ENCODE data around the gene SLC35B3. TPM values are rescaled to one million over a fixed set of nuclear protein-coding genes. Genes with fewer than 3 reads are reported as not detected.
A peak's percentile ranks its signal among the peaks of the same experiment; 100 is the strongest.

The SLC35B3 gene
- total and polyA plus RNA-seq, 2 of the 8 experiments (the other 6 are each of a cell fraction or from before 2014, with no cell fraction given): 5.5 to 9.8 TPM

DNA sequence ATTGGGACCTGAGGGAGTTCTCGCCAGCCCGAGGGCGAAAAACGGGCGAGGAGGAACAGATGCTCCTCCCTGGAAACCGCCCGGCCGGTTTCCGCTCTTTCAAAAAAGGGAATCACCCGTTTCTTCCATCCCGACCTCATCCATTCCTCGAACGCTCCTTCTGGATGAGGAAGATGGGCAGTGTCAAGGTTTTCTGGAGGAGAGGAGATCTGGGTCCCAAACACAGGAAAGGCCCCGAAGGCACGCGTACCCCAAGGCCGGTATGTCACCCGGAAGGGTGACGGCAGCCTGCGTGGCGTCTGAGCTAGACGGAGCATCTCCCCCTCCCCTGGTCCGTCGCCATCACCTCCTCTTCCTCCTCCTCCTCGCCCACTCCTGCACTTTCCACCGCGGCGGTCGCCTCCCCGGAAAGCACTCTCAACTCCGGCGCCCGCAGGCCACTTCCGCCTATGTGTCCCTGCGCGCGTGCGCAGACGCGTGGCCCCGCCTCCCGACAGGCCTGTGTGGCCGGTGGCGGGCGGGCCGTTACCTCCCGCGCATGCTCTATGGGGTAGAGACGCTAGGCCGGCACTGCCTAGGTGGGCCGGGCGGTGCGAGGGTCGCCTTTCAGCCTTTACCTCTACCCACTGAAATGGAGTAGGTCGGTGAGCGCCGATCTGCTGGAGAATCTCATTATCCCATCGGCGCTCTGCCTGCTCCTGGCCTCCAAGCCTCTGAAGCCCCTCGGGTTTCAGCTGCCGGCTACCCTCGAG lies at the start of gene SLC35B3 (continued):
- TF ChIP-seq BACH1 (IDR thresholded peaks at IDR 0.05; ENCODE audit: low read length) (no peak; the same call in 1 of the 2 replicates), SIRT6 (IDR thresholded peaks at IDR 0.05; ENCODE audit: low read length) (no peak), YY1 (IDR thresholded peaks at IDR 0.05; ENCODE audit: low read depth, low read length) (peak; percentile 33; the same call in 1 of the 2 replicates), EZH2 (IDR thresholded peaks at IDR 0.05; ENCODE audit: low read depth, low read length, severe bottlenecking) (no peak), EP300 (IDR thresholded peaks at IDR 0.05; ENCODE audit: borderline replicate concordance in 1 of 2, low read depth in 2 of 2, low read length in 2 of 2) (no peak), CREB1 (IDR thresholded peaks at IDR 0.05) (no peak), TBP (IDR thresholded peaks at IDR 0.05; ENCODE audit: low read depth, low read length) (peak; percentile 66), RNF2 (IDR thresholded peaks at IDR 0.05; ENCODE audit: borderline replicate concordance, low read depth, low read length, missing control alignments, poor library complexity, severe bottlenecking) (no peak), CBX8 (IDR thresholded peaks at IDR 0.05; ENCODE audit: borderline replicate concordance, low read depth, low read length) (no peak), KDM5A (IDR thresholded peaks at IDR 0.05; ENCODE audit: low read length) (no peak), POU5F1 (IDR thresholded peaks at IDR 0.05; ENCODE audit: low read depth, low read length) (no peak), JUND (IDR thresholded peaks at IDR 0.05; ENCODE audit: low read length) (no peak), CBX5 (IDR thresholded peaks at IDR 0.05; ENCODE audit: low read depth, low read length) (no peak), TAF1 (IDR thresholded peaks at IDR 0.05; ENCODE audit: low read depth, low read length) (peak; percentile 82), ASH2L (IDR thresholded peaks at IDR 0.05; ENCODE audit: low read length) (peak; percentile 93), SRF (IDR thresholded peaks at IDR 0.05; ENCODE audit: low read depth, low read length) (no peak), MAFK (IDR thresholded peaks at IDR 0.05; ENCODE audit: low read depth, low read length) (no peak)
- TF ChIP-seq, protein P1, sequence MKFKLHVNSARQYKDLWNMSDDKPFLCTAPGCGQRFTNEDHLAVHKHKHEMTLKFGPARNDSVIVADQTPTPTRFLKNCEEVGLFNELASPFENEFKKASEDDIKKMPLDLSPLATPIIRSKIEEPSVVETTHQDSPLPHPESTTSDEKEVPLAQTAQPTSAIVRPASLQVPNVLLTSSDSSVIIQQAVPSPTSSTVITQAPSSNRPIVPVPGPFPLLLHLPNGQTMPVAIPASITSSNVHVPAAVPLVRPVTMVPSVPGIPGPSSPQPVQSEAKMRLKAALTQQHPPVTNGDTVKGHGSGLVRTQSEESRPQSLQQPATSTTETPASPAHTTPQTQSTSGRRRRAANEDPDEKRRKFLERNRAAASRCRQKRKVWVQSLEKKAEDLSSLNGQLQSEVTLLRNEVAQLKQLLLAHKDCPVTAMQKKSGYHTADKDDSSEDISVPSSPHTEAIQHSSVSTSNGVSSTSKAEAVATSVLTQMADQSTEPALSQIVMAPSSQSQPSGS (IDR thresholded peaks at IDR 0.05; ENCODE audit: low read length): no peak
- TF ChIP-seq, protein P2, sequence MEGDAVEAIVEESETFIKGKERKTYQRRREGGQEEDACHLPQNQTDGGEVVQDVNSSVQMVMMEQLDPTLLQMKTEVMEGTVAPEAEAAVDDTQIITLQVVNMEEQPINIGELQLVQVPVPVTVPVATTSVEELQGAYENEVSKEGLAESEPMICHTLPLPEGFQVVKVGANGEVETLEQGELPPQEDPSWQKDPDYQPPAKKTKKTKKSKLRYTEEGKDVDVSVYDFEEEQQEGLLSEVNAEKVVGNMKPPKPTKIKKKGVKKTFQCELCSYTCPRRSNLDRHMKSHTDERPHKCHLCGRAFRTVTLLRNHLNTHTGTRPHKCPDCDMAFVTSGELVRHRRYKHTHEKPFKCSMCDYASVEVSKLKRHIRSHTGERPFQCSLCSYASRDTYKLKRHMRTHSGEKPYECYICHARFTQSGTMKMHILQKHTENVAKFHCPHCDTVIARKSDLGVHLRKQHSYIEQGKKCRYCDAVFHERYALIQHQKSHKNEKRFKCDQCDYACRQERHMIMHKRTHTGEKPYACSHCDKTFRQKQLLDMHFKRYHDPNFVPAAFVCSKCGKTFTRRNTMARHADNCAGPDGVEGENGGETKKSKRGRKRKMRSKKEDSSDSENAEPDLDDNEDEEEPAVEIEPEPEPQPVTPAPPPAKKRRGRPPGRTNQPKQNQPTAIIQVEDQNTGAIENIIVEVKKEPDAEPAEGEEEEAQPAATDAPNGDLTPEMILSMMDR (IDR thresholded peaks at IDR 0.05; ENCODE audit: control extremely low read depth in 1 of 3, insufficient read depth in 1 of 3, low read depth in 1 of 3, low read length in 3 of 3): no peak
- TF ChIP-seq, protein P3, sequence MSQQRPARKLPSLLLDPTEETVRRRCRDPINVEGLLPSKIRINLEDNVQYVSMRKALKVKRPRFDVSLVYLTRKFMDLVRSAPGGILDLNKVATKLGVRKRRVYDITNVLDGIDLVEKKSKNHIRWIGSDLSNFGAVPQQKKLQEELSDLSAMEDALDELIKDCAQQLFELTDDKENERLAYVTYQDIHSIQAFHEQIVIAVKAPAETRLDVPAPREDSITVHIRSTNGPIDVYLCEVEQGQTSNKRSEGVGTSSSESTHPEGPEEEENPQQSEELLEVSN (IDR thresholded peaks at IDR 0.05): peak; percentile 61

All from H1 (cell line).